GM19452 (cell line): ENCODE measurements around the gene RABAC1.

ENCODE experiments used
- ATAC-seq: cut with Tn5 transposase; IDR thresholded peaks from one replicate; pipeline ENCODE4 v1.9.1; 2021; ENCODE audit not compliant: unreplicated experiment

Gene RABAC1

DNA sequence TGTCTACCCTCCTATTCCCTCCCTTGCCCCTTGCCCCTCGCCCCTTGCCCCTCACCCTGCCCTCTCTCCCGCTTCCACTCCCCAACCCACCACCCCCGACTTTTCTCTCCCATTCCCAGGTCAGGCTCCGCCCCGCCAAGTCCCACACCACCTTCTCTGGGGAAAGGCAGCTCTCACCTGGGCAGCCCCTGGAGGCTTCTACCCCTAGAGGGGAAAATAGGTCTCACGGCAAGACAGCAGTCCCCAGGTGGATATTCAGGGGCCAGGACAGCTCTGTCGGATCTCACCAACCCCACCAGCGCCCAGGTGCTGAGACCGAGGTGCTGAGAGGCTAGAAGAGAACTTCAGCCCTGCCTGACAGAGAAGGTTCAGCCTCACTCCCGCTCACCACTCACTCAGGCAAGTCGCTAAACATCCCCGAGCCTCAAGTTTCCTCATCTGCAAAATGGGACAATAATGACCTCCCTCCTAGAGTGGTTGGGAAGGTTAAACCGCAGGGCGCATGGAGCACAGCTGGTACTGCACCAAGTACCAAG lies 29.5 kb downstream of the RABAC1 start:
- no peak for ATAC-seq

DNA sequence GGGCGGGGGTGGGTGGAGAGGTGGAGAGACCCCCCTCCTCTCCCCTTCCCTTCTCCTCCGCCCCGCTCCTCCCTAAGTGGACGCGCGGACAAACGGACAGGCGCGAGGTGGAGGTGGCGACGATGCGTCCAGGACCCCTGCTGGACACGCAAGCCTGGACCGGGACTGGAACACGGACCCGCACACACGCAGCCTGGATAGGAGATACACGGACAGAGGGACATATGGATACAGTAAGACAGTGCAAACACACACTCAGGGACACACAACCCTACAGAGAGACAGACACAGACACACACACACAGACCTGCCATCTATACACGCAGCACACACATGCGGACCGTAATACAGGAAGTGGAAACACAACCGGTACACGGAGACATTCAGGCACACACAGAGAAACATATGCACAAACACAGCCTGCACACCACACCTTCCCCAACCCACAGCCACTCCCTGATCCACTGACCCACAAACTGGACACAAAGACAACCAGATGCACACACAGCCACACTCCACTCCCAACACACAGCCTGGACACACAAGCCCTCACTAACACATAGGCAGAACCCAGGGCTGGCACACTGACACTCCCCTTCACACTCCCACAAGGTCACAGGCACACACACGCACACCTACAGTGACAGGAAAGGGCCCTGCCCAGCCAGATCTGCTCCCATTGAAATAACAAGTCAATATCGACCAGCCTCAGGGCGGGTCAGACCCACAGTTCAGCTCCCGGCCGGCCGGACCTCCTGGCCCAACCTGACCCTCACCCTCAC lies 30.2 kb downstream of the RABAC1 start:
- ATAC-seq = no peak

DNA sequence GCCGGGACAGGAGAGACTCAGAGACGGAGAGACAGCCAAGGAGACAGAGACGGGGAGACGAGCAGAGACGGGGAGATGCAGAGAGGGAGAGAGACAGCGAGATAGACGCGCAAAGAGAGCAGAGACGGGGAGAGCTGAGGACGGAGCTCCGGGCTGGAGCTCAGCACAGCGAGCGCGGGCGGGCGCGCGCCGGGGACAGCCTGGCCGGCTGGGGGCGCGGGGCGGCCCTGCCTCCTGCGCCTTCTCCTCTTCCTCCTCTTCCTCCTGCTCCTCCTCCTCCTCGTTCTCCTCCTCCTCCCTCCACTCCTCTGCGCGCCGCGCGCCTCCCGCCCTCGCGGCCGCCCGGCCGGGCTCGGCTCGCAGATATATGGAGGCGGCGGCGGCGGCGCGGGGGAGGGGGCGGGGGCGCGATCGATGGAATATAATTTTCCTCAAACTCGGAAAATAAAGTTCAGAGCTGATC lies 30.9 kb downstream of the RABAC1 start, which contains the start of gene ERFL:
Gene ERFL, minus strand, starts transcription at position 229 of the 463 bp plus-strand sequence. CDS start 15,530 bp downstream, outside the sequence.
- ATAC-seq = no peak

DNA sequence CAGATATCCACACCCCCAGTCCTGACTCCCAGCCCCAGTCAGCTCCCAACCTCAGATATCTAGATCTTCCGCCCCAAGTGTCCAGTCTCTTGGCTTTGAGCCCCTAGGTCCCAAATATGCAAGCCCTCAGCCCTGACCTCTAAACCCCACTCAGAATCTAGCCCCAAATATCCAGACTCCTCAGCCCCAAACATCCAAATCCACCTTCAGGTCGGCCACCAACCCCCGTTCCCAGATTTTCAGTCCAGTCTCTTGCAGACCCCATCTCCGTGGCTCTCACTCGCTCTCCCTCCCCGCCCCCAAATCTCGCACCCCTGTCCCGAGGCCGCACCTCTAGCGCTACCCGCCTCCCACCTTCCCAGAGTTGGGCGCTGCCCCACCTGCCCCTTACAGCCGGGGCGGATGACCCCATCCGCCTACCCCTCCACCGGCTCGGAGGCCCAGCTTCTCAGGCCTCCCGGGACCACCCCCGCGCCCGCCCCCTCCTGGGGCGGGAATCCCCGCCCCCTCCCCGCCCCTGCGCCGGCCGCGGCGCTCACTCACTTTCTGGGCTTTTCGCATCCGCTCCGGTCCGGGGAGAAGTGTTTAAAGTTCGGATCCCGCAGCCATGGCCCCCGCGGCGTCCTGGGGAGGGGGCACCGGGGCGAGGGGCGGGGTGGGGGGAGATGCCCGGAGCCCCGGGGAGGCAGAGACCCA lies 31.5 kb downstream of the RABAC1 start:
- ATAC-seq = no peak

DNA sequence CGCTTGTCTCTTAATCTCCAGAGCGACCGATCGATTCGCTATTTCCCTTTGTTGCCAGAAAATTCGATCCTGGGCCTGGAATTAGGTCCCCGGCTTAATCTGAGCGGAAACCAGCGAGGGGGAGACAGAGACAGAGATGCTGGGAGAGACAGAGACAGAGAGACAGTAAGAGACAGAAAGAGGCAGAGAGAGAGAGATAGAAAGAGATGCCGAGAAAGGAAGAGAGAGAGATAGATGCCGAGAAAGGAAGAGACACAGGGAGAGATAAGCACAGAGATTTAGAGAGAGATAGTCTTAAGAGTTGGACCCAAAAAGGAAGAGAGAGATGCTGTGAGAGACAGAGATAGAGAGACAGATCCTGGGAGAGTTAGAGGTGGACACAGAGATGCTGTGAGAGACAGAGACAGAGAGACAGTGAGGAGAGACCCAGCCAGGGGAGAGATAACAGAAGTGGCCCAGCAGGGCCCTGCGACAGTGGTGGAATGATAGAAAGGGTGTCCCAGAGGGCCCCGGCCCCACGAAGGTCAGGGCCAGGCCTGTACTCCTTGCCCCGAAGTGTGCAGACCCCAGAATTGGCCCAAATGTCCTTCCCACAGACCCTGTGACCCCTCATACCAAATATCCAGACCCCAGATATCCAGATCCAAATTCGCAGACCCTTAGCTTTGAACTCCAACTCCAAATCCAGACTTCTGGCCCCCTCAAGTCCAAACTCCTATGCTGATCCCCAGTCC lies 32.2 kb downstream of the RABAC1 start:
- no peak for ATAC-seq

DNA sequence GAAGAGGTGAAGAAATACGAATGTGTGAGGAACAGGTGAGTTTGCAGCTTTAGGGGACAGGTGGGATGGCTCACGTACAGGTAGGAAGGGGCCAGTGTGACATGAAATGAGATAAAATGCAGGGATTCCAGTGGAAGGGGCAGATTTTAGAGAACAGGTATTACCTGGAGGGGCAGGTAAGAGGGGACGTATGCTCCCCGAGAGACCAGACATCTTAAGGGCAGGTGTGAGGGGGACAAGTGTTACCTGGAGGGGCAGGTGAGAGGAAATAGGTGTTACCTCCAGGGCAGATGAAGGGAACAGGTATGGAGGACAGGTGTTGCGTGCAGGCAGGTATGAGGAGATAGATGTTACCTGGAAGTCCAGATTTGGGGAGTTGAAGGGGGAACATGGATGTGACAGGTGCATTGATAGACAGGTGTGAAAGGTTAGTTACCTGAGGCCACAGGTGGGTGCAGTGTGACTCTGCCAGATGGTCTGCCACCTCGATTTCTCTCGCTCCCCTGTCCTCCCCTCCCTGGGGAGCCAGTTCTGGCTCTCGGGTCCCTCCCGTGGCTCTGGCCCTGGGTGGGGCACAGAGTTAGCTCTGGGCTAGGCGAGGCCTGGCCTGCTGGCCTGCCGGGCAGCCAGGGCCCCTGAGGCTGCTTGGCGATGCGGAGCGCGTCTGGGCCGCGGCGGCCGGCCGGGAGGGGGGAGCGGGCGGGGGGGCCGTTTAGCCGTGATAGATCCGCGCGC lies 32.9 kb downstream of the RABAC1 start:
- ATAC-seq = no peak

DNA sequence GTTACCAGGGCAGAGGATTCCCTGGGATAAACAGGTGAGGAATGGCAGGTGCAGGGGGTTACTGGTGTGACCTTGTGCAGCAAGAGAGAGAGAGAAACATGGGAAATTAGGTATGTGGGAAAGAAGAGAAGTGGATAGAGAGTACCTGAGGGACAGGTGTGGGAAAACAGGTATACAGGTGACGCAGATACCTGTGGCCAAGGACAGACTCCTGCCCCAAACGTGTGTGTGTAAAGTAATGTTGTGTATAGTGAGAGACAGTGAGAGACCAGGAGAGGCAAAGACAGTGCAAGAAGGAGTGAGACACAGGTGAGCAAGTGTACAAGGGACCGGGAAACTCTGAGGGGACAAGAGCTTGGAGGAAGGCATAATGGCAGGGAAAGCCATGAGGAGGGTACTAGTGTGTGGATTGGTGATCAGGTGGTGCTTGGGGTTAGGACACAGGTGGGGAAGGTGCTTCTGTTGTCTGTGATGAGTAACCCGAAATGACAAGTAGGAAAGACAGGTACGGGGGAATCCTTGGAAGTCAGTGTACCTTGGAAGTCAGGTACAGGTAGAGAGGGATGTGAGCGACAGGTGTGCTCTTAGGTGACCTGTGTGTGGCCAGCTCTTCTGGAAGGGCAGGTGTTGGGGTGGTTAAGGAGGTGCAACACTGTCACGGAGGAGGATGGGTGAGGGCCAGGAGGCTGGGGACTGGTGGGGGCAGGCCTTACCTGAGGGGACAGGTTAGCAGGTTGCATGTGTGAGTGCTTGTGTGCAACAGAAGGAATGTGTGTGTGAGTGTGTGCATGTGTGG lies 33.7 kb downstream of the RABAC1 start:
- no peak for ATAC-seq

DNA sequence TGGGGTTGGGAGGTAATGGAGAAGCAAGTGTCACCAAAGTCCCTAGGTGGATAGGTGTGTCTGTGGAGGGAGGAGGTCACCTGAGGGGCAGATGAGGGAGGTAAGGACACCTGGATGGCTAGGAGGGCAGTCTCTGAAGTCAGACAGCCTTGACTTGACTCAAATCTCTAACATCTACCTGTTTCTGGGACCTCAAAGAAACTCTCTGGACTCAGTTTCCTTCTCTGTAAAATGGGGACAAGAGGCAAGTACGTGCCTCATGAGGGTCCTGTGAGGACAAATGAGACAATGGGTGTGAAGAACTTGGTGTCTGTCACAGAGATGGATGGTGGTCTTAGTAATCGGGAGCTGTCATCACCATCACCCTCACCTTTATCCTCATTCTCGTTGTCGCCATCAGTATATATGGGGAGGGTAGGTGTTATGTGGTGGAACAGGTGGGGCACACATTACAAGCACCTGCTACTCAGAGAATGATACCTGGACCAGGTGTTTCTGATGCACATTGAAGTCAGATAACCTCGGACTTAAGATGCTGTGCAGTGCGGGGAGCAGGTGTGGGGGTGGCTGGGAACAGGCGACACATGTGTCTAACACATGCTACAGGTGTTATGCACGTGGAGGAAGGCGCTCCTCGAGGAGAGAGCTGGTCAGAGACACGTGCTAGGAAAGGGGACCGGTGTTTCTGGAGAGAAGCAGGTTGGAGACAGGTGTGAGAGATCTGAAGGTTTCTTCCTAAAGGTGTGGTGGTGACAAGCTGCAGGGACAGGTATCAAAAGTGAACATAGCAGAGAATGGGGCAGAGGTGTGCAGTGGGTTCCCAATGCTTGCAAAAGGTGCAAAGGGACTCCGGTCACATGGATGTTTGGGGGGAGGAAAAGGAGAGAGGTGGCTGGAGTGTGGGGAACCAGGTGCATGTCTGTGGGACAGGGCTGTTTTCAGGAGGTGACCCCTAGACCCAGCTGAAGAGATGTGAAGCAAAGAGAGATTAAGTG lies 34.7 kb downstream of the RABAC1 start:
- no peak for ATAC-seq

DNA sequence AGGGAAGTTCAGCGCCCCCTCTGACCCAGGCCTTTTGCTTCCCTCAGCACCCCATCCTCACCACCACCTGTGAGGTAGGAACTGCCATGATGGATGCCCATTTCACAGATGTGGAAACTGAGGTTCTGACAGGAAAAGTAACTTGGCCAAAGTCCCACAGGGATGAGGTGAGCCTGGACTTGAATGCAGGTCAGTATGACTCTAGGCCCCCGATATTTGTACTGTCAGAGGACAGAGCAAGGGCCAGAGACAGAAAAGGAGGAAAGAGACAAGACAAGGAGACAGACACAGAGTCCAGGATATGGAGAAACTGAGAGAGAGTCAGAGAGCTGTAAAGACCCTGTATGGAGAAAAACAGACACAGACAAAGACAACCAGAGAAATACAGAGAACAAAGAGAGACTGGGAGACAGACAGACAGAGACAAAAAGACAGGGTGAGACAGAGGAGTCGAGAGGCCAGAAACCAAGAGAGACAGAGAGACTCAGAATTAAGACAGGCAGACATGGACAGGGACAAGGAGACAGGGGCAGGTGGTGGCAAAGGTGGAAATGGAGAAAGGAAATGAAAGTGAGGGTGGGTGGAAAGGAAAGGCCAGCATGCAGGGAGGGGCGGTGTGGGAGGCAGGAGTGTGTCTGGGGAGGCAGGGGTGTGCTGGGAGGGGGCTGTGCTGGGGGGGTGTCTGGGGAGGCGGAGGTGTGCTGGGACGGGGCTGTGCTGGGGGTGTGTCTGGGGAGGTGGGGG lies 35.9 kb downstream of the RABAC1 start:
- ATAC-seq = no peak

DNA sequence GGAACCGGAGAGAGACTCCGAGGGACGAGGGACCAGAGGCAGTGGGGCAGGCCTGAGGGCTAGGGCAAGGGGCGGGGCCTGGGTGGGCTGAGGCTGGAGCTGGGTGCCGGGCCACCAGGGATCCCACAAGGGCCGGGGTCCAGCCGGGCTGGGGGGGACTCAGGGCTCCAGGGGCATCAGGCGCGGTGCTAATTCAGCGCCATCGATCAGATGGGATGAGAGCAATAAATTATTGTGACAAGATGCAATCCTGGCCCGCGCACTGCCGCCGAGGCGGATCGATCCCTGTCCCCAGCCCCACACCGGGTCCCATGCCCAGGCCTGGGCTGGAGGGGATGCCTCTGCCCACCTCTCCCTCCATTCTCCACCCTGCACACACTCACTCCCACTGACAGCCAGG lies 36.5 kb downstream of the RABAC1 start:
- no peak for ATAC-seq

DNA sequence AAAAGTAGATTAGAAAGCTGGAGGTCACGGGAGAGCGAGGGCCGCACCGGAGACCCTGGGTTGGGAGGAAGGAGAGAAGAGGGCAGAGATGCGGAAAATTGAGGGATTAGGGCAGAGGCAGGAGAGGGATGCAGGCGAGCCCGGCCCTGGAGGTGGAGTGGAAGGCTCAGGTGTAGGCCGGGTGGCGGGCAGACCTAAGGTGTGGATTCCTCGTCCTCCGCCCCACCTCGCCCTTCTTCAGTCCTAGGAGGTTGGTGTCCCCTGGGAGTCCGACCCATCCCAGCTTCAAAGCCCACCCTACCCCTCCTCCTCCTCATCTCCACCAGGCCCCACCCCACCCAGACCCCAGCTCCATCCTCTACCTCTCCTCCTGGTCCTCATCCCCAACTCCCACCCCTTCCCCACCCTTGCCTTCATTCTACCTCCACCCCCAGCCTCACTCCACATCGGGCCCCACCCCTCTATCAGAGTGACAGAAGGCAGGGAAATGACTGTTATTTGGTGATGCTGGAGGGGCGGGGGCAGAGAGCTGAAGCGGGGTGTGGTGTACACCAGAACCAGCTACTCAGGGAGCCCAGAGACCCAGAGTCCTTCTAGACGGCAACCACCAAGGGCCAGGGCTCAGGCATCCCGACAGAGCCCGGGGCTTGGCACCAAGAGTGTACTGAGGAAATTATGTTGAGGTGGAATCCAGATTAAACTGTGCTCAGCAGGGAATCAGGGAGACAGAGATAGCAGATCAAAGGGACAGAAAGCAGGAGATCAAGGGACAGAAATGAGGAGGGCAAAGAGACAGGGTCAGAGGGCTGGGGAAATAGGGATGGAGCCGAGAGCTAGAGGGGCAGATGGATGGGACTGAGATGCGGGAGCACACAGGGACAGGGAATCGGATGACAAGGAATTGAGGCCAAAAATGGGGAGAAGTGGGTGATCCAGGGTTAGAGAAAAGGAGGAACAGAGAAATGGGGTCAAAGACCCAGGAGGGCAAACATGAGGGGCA lies 37.2 kb downstream of the RABAC1 start:
- ATAC-seq = no peak

DNA sequence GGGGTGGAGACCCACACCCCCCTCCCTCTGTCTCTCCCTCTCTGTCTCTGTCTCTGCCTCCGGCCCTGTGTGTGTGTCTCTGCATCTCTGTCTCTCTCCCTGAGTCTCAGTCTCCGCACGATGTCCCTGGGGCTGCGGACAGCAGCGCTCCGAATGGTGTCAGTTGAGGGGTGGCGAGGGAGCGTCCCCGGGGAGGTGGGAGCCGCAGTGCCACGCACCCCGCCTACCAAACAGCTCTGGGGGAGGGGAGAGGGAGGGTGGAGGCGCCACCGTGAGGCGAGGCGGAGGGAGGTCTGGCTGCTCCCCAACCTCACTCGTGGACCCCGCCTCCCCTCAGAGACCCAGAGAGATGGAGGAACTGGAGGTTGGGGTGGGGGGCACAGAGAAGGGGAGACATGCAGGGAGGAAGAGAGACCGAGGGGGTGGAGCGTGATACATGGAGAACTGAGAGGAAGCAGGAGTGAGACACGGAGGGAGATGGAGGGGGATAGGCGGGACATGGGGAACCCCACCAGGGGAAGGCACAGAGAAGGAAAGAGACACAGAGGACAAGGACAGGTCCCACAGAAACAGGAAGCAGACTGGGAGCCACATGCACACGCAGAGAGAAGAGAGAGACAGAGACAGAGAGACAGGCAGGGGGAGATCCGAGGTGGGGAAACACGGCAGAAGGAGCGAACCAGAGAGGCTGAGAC lies 38.1 kb downstream of the RABAC1 start:
- no peak for ATAC-seq

DNA sequence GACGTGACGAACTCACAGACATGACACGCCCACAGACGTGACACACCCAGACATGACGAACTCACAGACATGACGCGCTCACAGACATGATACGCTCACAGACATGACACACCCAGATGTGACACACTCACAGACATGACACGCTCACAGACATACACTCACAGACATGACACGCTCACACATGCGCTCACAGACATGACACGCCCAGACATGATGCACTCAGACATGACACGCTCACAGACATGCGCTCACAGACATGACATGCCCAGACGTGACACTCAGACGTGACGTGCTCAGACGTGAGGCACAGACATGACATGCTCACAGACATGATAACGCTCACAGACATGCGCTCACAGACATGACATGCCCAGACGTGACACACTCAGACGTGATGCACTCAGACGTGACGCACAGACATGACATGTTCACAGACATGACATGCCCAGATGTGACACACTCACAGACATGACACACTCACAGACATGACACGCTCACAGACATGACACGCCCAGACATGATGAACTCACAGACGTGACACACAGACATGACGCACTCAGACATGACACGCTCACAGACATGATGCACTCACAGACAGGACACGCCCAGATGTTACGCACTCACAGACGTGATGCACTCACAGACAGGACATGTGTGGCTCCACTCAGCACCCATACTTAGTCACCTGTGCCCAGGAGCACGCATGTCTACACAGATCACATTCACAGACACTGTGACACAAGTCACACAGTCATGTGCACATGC lies 39.0 kb downstream of the RABAC1 start:
- ATAC-seq = no peak

DNA sequence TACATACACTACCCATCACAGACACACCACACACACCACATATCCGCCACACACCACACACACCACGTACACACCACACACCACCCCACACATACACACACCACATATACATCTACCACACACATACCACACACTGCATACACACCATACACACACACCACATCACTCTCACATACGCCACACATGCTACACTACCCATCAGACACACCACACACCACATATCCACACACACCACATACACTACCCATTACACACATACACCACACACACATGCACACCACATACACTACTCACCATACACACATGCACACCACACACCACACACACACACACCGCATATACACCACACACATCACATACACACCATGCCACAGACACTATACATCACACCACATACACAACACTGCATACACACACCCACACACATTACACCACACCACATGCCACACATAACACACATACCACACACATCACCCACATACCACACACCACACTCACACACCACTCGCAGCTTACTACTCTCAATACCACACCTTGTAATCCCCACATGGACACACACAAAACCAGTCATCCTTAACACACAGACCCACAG lies 40.4 kb downstream of the RABAC1 start:
- no peak for ATAC-seq

DNA sequence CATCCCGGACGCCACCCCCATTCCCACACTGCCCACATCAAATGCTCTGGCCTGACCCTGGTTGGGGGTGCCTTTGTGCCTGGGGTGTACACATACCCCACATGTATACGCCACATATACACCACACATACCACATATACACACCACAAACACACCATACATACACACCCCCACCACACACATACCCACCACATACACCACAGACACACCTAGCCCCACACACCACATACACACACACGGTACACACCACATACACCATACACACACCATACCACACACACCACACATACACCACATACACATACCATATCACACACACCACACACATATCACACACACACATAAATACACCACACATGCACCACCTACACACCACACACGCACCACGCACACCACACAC lies 41.0 kb downstream of the RABAC1 start:
- no peak for ATAC-seq
